ENCODE data around the gene EPS8L3.

The EPS8L3 gene

GRCh38 chr1:109763646-109764415, at the start of gene EPS8L3:
Gene EPS8L3 (minus strand): TSS chr1:109763923. CDS start chr1:109761749, 2,174 bp downstream.
- peak within 1 kb of the TSS; percentile 2; the same call in 1 of the 2 replicates for H2AFZ ChIP-seq (ENCODE audit: low read depth, low read length)
- no peak within 1 kb of the TSS for H3K4me2 ChIP-seq (ENCODE audit: low read length)
- H3K4me3 ChIP-seq (ENCODE audit: low read length): no peak within 1 kb of the TSS
- no peaks in the 10 kb centered on the region for H3K36me3 ChIP-seq (replicated peaks; ENCODE audit: low read depth, low read length)
- H3K27ac ChIP-seq (ENCODE audit: low read length): no peak within 1 kb of the TSS
- H3K9ac ChIP-seq (ENCODE audit: low read length): no peak within 1 kb of the TSS
- peaks cover 7% of the 10 kb centered on the region; the same call in 1 of the 2 replicates for H3K4me1 ChIP-seq (ENCODE audit: low read length)
- no peaks in the 10 kb centered on the region for H3K9me3 ChIP-seq (ENCODE audit: insufficient read depth, low read length)
- H3K79me2 ChIP-seq (ENCODE audit: low read length): no peaks in the 10 kb centered on the region
- H3K27me3 ChIP-seq (ENCODE audit: low read depth, low read length): no peaks in the 10 kb centered on the region
- TF ChIP-seq EZH2phosphoT487 (IDR thresholded peaks at IDR 0.05; ENCODE audit: low read depth): no peak
- TF ChIP-seq CTCF (IDR thresholded peaks at IDR 0.05; ENCODE audit: low read depth, low read length): no peak
- H4K20me1 ChIP-seq (ENCODE audit: insufficient read depth, low read length): no peaks in the 10 kb centered on the region

- Histone ChIP-seq H3K4me3 (ENCODE audit: low read length) (no peak overlapping the region), H3K79me2 (ENCODE audit: low read length) (no peaks in the 10 kb centered on the region), H3K9me3 (ENCODE audit: insufficient read depth, low read length) (0 out of 2 replicates have a peak, but pooled peaks cover 4% of the 10 kb centered on the region), H3K4me1 (ENCODE audit: low read length) (peaks cover 29% of the 10 kb centered on the region), H3K4me2 (ENCODE audit: low read length) (no peak overlapping the region), H3K36me3 (replicated peaks; ENCODE audit: low read depth, low read length) (no peaks in the 10 kb centered on the region), H4K20me1 (ENCODE audit: insufficient read depth, low read length) (no peaks in the 10 kb centered on the region), H3K9ac (ENCODE audit: low read length) (no peak overlapping the region), H2AFZ (ENCODE audit: low read depth, low read length) (no peak overlapping the region), H3K27ac (ENCODE audit: low read length) (no peak overlapping the region), H3K27me3 (ENCODE audit: low read depth, low read length) (peaks cover 11% of the 10 kb centered on the region)
- TF ChIP-seq CTCF (IDR thresholded peaks at IDR 0.05; ENCODE audit: low read depth, low read length) (no peak), EZH2phosphoT487 (IDR thresholded peaks at IDR 0.05; ENCODE audit: low read depth) (no peak)
These were observed 49.1 kb upstream of the EPS8L3 start for GRCh38 chr1:109812691-109813393.

GRCh38 chr1:109808703-109809102, 45.0 kb upstream of the EPS8L3 start:
- Histone ChIP-seq H3K27ac (ENCODE audit: low read length) (no peak overlapping the region), H3K4me1 (ENCODE audit: low read length) (peaks cover 8% of the 10 kb centered on the region), H4K20me1 (ENCODE audit: insufficient read depth, low read length) (no peaks in the 10 kb centered on the region), H3K9ac (ENCODE audit: low read length) (no peak overlapping the region), H3K79me2 (ENCODE audit: low read length) (no peaks in the 10 kb centered on the region), H3K4me3 (ENCODE audit: low read length) (no peak overlapping the region), H3K9me3 (ENCODE audit: insufficient read depth, low read length) (no peaks in the 10 kb centered on the region), H3K4me2 (ENCODE audit: low read length) (no peak overlapping the region), H2AFZ (ENCODE audit: low read depth, low read length) (no peak overlapping the region), H3K36me3 (replicated peaks; ENCODE audit: low read depth, low read length) (no peaks in the 10 kb centered on the region), H3K27me3 (ENCODE audit: low read depth, low read length) (no peaks in the 10 kb centered on the region)
- TF ChIP-seq CTCF (IDR thresholded peaks at IDR 0.05; ENCODE audit: low read depth, low read length) (no peak), EZH2phosphoT487 (IDR thresholded peaks at IDR 0.05; ENCODE audit: low read depth) (no peak)
